HL-60 (cell line): ENCODE data around the gene TFAM.

Experiments used
- CTCF ChIP-seq: IDR thresholded peaks from one replicate; pipeline ENCODE4 v1.5.1; 2011; ENCODE audit warnings: low read length, control low read depth, inconsistent platforms; ENCODE audit not compliant: insufficient read depth
- GABPA ChIP-seq: IDR thresholded peaks from 2 replicates; pipeline ENCODE4 v1.6.1; 2012; ENCODE audit warnings: low read depth
- POLR2AphosphoS5 ChIP-seq: IDR thresholded peaks from 2 replicates; pipeline ENCODE4 v1.6.1; 2012; ENCODE audit warnings: low read depth
- REST ChIP-seq: IDR thresholded peaks from 2 replicates; pipeline ENCODE4 v1.6.1; 2012; ENCODE audit warnings: low read depth; ENCODE audit not compliant: insufficient replicate concordance
- SPI1 ChIP-seq: IDR thresholded peaks from 2 replicates; pipeline ENCODE4 v1.6.1; 2012; ENCODE audit warnings: low read depth, mild to moderate bottlenecking, borderline replicate concordance

GRCh38 chr10:58341947-58342346, 43.3 kb upstream of the TFAM start:
- TF ChIP-seq CTCF: no peak
- TF ChIP-seq POLR2AphosphoS5: no peak
- TF ChIP-seq GABPA: no peak
- TF ChIP-seq REST: no peak
- no peak for TF ChIP-seq SPI1
